ENCODE data around the gene ITGB2.
"Not testable (repeated sequence)": the region's sequence is repeated elsewhere in the genome, so short reads cannot be mapped to it uniquely, and the experiment has no call there.

The ITGB2 gene

DNA sequence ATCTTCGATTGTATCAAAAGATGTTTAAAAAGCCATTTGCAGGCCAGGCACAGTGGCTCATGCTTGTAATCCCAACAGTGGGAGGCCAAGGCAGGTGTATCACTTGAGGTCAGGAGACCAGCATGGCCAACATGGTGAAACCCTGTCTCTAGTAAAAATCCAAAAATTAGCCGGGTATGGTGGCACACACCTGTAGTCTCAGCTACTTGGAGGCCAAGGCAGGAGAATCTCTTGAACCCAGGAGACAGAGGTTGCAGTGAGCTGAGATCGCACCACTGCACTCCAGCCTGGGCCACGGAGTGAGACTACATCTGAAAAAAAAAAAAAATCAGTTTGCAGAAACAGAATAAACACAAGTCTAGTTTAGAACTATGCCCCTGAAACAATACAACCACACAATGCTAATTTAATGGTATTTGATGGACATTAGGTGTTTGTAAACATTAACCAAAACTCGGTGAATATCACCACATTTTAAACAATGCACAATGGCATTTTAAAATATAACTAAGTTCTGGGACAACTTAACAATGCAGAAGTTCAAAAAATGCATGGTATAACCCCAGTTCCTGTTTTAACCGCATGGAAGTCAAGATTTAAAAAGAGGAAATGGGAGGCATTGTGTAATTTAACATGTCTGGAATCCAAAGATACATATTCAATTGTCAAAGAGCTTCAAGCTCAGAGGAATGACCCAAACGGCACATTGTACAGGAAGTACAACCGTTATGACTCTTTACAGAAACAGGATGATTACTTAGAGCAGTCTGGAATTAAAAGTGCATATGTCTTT, 40.1 kb downstream of the ITGB2 start:
- peak; percentile 50 for DNase-seq

DNA sequence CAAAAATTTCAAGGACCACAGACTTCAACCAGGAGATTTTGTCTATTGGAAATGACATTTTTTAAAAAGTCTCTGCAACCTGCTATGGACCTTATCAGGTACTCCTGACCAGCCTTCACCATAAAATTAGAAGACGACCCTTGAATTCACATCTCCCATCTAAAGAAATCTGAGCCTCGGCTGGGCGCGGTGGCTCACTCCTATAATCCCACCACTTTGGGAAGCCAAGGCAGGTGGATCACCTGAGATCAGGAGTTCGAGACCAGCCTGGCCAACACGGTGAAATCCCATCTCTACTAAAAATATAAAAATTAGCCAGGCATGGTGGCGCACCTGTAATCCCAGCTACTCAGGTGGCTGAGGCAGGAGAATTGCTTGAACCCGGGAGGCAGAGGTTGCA, 41.5 kb downstream of the ITGB2 start:
- not testable (repeated sequence) for DNase-seq

DNA sequence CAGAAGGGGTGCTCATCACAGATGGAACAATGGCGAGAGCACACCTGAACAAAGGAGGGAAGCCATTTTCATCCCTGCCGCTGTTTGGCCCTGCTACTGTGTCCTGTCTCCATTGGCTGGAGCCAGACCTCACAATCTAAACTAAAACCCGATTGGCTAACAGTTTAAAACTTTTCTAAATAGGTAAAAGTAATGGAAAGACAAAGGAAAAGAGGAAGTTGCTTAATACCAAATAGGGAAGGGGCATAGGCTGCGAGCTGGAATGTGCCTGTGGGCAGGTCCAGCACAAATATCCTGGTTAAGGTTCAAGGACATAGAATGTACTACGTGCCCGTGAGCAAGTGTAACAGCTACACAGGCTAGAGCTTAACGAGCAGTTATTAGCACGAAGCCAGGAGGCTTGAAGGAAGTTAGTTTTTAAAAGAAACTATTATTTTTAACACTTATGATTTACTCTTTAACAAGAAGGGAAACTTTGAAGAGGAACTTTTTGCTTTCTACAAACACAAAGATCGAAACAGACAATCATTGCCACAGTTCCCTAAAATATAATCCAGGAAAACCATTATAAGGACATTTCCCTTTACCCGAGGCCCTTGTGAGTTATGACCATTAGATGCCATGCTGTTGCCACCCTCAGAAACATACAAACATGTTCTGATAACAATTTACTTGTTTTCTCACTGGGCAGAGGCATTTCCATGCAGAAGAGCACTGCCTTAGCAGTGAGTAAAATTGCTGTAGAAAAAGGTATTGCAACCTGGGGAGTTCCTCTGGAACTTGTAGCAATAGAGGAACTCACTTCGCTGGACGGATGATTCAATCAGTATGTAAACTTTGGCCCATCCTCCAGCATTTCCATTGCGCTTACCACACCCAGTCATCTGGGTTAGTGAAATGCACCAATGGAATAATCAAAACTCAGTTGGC, 42.4 kb downstream of the ITGB2 start:
- peak; percentile 26 for DNase-seq

DNA sequence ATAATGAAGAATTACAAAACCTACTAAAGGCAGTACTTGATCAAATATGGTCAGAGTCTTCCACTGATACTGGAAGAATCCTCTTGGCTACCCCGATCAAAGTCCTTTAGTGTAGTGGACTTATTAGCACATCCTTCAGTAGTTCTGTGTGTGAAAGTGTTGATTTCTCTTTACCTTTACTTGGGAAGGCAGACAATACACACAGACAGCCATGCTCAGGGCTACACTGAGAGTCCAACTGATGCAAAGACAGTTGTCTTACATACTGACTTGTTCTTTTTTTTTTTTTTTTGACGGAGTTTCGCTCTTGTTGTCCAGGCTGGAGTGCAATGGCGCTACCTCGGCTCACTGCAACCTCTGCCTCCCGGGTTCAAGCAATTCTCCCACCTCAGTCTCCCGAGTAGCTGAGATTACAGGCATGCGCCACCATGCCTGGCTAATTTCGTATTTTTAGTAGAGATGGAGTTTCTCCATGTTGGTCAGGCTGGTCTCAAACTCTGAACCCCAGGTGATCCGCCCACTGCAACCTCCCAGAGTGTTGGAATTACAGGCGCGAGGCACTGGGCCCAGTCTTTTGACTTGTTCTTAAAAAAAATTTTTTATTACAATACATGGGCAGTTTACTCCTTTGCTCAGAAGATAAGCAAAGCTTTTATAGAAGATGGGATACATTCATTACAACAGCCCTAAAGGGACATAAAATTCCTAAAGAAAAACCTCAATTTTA, 43.7 kb downstream of the ITGB2 start:
- DNase-seq, result no peak

DNA sequence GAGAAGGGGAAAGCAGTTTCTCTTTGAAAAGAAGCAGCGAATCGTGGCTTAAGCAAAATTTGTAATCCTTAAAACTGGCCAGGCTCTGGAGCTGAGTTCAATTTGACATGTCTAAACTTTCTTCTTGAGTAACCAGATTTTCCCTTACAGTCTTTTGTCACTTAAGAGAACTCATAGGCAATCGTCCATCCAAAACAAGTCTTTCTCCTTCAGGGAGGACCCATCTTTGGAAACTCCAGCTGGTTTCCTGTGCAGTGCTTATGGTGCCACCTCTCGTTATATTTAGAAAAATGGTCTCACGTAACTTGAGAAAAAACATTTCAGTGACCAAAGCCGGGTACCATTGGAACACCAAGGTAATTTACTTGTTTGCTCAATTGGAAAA, 45.4 kb downstream of the ITGB2 start:
- no peak for DNase-seq

DNA sequence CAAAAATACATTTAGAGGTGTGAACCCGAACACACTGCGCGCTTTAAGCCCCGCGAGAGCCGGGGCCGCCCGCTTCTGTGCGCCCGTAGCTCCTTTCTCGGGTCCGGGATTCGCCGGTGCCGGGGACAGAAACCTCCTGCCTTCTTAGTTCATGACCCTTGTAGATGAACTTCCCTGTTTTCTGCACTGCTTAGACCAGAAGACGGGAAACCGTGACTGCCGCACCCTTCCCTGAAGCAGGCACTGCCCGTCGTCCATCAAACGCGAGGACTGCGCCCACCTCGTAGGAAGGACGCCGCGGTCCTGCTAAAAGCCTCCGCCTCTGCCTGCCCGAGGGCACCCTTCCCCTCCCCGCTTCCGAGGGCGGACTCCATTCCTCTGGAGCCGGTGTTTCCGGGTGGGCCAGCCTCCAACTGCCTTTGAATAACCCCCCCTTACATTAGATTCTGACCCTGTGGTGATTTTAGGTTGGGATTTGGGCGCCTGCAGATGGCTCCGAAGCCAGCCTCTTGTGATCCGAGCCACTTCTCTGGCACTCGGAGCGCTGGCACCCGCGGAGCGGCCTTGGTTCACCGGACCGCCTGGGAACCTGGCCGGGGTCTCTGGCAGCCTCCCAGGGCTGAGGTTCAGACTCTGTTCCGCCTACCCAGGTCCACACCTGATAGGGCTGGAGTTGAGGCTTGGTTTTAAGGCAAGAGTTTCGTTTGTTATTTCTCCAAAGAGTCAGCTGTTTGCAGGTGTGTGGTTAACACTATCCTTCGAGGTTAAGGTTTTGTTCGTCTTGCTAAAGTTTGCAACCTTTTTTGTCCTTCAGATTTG, 46.0 kb downstream of the ITGB2 start:
- no peak for DNase-seq

DNA sequence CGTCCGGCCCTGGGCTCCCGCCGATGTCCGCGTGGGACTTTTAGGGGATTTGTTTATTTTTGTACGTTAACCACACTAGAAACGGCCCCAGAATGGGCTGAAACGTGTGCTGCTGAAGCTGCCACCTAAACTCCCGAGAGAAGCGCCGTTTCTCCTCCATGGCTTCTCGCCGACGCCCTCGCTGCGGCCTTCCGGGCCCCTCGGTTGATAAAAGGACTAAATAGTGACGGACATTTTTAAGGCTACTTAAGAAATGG, 46.5 kb downstream of the ITGB2 start:
- no peak for DNase-seq

DNA sequence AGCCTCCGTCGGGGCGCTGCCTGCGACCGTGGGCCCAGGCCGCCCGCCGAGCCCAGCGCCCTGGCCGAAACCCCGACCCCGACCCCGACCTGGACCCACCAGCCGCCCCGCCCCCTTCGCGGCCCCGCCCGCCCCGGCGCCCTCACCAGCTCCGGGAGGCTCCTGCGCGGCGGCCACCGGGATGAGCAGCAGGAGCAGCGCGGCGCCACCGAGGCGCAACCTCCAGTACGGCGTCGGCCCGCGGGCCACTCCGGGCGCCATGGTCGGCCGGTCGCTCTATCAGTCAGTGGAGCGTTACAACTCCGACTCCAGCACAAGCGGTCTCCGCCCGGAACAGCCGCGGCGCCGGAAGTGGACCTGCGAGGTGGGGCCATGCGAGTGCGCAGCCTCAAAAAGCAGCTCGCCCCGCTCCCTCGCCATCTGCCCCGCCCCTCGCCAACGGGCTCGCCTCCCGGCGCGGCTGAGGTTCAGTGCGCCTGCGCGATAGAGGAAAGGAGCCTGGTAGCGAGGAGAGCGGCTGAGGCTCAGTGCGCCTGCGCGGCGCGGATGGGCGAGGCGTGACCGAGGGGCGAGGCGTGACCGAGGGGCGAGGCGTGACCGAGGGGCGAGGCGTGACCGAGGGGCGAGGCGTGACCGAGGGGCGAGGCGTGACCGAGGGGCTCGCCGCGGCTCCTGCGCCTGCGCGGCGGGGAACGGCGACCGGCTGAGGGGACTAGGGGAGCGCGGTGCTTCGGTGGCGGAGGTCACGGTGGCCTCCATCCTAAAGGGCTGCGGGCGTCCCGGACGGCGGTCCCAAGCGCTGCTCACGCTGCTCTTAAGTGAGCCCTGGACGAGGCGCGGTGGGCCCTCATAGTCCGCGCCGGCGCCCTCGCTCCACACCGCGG, 47.1 kb downstream of the ITGB2 start, which contains the start of gene PTTG1IP:
Gene PTTG1IP, minus strand, starts transcription at position 335 of the 884 bp plus-strand sequence. Its CDS starts 74 bp downstream, at position 261.
- DNase-seq, result peak; percentile 94

DNA sequence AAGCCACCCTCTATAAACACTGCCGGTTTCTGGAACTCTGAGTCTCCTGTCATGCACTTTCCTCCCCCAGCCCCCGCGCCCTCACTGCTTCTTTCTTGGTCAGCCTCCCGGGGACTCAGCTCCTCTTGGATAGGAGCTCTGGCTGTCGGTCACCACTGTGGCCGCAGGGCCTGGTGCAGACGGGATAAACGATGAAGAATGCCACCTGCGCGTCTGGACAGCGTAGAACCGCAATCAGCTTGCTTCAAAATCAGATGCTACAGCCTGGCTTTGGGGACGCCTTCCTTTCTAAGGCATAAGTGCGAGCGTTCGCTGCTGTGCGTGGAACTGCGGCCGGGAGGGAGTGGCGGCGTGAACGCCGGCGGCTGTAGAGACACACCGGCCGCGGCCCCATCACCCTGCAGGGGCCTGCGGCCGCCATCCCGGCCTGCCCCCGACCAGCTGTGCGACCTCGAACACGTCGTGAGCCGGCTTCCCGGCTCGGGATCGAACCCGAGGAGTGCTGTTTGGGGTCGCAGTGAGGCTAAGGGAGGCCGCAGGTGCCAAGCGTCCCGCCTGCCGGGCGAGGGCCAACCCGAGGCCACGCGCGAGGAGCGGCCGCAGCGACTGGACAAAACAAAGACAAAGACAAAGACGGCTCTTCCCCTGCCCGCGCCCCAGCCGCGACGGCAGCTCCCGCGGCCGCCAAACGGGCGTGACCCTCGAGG, 47.9 kb downstream of the ITGB2 start:
- DNase-seq, result peak; percentile 7

DNA sequence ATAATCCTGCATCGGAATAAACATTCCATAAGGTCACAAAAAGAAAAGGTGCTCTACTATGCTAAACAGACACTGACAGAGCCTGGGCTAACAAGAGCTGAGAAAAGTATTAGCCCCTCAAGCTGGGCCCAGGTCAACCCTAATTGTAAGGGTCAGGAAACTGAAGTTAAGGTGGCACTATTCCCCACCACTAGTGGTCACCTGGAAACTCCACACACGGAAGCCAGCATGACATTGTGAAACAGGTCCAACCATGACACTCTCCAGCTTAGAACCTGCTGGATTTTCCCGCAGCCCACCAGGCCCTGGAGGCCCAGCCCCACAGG, 48.4 kb downstream of the ITGB2 start:
- DNase-seq, result no peak

DNA sequence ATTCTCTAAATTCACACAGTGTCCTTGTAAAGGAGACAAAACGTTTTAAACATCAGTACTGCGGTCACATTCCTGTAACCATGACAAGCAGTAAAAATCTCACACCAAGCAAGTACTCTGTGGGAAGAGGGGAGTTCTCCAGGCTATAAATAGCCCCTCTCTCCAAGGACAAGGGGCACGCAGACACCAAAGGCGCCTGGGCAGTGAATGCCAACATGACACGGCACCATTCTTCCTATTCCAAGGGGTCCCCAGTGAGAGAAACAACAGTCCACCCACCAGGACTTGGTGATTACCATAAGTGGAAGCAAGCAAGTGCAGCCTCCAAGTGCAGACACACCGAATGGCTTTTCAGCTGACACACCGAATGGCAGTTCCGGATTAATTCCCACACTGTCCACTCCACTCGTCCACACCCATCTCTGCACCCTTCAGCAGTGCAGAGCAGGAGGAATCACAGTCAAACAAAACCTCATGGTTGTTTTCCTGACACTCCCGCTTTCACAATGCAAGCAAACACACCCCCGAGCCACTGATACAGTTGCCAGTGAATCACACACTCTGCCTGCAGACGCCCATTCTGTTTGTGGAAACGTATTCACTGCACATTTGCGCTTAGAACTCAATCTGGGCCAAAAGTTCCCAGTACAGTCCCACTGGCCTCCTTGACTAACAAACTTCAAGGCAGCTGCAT, 49.0 kb downstream of the ITGB2 start:
- DNase-seq, result peak; percentile 71

DNA sequence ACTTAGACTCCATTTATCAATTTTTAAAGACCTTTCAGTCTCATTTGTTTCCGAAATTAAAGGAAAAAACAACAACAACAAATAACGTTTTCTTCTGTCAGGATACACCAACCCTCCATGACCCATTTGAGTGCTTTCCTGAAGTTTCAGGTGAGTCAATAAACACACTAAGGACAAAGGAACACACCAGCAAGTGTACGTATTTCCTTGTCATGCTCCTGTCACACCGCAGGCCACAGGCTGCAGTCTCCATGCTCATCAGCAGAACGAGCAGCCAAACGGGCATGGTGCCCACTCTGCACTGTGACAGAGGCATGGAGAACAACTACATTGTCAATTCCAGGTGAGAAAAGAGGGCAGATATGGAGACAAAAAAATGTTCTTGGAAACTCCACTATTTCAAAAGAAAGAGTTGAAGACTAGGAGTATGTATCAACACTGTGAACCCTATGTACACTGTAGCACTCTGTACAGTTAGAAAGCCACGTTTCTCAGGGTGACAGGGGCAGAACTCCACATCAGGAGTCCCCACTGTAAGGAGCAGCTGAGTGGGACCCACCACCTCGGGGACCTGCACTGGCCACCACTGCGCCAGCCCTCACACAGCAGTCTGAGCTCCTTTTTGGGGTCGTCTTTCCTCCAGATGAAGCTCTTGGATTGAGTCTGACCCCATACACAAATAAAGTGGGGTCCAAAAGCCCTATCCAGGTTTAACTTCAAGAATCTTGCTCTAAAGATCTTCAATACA, 49.8 kb downstream of the ITGB2 start:
- no peak for DNase-seq

DNA sequence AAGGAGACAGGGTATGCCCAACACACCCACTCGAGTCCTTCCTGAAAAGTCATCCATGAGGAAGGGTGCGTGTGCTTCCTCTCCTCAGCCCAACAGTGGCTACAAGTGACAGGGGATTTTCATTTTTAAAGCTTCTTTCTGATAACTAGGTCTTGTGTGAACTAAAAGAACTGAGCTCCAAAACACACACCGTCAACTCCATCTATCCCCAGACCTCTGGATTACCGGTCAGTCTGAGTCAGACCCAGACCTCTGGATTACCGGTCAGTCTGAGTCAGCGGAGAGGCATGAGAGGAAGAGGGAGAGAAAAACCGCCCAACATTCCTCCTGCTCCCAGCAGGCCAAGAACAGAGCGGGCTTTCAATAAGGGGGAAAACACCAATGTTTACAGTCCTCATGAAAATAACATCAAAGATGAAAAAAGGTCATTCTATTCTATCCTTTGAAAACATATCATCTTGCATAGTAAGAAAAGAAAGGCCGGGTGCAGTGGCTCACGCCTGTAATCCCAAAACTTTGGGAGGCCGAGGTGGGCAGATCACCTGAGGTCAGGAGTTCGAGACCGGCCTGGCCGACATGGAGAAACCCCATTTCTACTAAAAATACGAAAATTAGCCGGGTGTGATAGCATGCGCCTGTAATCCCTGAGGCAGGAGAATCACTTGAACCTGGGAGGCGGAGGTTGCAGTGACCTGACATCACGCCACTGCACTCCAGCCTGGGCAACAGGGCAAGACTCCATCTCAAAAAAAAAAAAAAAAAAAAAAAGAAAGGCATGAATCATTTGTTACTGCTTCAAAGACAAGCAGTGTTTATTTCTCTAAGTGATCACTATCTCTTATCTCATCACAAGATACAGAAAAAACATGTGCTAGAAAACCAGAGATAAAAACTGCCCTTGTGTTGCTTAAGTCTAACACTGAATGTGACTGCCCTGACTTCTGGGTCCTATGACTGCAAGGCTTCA, 50.6 kb downstream of the ITGB2 start:
- DNase-seq, result peak; percentile 95

DNA sequence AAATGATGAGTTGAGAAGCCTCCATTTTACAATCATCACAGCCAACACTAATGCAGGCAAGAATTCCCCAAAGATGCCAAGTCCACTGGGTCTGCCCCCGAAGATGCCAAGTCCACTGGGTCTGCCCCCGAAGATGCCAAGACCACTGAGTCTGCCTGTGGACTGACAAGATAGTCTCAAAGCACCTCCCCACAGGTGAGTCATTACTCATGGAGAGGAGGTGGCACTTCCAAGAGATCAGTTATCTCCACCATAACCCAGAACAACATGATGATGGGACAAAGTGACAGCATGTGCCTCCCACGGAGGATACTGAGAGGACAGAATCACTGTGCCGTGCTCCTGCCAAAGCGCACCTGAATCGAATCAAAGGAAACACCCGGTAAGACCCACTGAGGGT, 52.0 kb downstream of the ITGB2 start:
- DNase-seq, result no peak

DNA sequence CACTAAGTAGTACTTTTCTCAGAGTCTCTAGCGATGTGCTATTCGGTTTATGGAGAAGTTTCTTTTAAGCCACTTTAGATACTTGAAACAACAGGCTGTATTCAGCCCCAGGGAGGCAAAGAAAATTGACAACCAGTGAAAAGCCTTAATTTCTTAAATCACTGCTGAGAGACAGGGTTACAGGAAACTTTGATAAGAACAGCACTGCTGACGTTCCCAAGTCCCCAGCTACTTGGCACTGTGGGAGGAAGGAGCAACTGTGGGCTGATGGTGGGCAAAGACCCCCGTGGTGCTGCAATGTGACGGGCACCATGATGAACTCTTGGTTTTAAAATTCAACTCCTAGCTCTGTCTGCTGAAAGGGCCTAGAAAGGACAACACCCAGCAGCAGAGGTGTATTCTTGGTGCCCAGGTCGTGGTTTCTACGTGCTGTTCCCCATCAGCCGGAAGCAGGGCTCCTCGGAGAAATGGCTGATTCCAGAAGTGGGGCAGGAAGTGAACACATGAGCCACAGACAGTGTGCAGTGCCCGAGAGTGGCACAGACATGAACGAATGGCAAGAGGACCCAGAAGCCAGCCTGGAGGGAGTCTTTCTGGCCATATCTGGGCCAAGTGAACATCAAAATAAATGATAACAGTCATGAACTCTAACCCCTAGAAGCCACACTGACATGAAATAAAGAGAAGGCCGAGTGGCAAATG, 52.5 kb downstream of the ITGB2 start:
- DNase-seq, result no peak

DNA sequence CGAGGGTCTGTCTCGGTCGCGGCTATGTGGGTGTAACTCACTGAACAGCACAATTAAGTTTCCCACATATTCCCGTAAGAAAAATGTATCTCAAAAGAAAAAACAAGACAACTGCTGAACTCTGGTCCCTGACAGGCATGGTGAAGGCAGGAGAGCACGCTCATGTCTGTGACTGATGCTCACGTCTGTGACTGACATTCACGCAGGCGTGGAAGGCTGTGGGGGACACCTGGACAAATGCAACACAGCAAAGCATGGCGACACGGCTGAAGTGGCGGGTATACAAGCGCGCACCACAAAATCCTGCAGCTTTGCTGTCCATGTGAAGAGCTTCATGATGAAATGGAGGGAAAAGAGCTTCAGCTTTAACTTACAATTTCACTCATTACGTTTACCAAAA, 53.2 kb downstream of the ITGB2 start:
- DNase-seq, result no peak

DNA sequence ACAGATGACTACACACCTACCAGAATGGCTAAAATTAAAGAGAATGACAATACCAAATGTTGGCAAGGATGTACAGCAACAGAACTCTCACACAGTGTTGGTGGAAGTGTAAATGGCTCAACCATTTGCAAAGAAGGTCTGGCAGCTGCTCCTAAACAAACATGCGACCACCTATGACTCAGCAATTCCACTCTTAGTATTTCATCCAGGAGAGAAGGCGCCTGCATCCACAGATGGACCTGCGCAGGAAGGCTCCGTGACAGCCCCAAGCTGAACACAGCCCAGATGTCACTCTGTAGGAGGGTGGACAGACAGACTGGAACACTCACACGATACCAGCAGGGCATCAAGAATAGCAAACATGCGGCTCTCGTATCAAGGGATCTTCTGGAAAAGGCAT, 53.9 kb downstream of the ITGB2 start:
- DNase-seq, result peak; percentile 3
